ENCODE results near the gene PCK1.

Gene PCK1

DNA sequence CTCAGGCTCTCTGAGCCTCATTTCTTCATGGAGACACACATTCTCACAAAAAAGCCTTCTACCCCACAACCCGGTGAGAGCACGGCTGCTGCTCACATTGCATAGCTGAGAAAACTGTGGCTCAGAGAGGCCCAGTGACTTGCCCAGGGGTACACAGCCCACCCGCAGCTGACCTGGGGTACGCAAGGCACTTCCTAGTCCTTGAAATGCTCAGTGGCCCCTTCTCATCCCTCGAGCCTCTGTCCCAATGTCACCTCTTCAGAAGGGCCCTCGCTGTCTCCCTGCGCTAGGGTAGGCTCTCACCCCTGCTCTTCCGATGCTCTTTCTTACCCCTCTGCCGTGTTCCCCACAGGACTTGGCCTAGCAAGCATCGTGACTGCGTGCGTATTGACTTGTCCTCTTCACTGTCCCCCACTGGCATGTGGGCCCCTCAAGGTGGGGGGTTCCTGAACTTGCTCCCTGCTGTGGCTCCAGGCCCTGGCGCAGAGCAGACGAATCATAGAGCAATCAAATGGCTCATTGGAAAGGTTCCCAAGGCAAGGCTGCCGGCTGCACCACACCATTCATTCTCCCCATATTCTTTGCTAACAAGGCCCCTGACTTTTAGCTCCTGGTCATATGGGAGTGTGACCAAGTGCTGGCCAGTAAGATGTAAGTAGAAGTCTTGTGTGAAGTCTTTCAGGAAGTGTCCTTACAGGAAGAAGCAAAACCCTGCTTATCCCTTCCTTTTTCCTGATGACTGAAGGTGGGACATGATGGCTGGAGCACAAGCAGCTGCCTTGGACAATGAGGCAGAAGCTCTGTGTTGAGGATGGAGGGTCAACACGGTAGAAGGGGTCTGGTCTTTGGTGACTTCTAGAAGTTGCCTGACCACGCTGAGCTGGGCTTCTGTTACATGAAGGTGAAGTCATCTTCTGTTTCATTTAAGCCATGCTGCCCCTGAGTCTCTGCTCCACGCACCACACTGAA is 22.7 kb downstream of the PCK1 start:
- intact Hi-C loops (cut with DNase I): no loop called here

DNA sequence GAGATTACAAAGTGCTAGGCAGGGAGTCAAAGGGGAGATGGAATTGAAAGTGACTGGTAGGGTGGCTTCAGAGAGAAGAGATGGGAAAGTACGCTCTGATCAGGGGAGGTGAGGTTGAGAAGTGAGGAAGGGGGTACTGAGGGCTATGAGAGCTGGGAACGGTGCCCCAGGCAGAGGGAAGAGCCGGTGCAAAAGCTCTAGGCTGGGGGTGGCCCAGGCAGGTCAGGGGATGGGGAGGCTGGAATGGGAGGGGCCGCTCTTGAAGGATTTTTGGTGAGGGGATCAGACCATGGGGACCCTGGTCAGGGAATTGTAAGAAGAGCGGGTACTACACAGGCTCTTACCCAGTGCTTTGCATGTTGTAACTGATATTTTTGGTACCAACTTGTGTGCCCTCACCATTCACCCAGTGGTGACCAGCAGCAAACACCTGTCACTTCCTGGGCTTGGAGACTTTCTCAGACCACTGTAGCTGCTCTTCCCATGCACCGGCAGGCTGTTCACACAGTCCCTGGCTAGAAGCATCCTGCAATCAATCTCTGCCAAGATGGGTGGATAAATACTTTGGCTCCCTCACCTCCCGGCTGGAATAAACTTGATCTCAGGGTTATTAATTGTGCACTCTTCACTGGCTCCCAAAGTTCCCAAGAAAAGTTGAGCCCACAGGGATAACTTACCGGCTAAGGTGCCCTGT is 24.0 kb downstream of the PCK1 start:
- intact Hi-C loops (cut with DNase I): no loop called here
- DNase-seq: no peak

More for the DNA sequence above, 22.7 kb downstream of the PCK1 start:
- no peak for DNase-seq

DNA sequence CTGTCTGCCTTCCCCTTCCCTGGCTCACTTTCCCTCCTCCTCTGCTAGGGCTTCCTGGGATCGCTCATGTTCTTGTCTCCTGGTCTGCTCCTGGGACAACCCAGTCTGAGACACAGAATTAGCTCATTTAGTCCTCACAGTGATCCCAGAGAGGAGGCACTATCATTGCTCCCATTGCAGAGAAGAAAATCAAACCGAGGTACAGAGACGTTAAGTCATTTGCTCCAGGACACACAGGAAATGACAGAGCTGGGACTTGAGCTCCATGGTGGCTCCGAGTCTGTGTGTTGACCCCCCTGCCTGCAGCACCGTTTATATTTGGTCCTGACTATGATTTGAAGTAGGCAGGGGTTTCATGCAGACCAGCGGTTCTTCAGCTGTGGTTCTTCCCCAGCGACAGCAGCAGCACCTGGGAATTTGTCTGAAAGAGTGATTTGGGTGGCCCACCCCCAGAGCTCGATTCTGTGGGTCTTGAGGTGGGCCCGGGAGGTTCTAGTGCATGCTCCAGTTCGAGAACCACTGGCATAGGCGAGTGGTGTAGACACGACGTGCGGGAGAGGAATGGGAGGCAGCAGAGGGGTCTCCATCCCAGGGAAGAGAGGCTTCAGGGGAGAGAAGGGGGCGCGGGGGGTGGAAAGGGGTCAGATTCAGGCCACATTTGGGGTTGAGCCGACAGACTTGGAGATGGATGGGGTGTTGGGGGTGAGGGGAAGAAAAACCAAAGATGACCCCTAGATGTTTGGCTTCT is 24.7 kb downstream of the PCK1 start:
- intact Hi-C loops (cut with DNase I): loop anchor here (2.0 kb wide), 1 partner anchor 69 kb away; no protein-coding TSS in a partner anchor
- no peak for DNase-seq

DNA sequence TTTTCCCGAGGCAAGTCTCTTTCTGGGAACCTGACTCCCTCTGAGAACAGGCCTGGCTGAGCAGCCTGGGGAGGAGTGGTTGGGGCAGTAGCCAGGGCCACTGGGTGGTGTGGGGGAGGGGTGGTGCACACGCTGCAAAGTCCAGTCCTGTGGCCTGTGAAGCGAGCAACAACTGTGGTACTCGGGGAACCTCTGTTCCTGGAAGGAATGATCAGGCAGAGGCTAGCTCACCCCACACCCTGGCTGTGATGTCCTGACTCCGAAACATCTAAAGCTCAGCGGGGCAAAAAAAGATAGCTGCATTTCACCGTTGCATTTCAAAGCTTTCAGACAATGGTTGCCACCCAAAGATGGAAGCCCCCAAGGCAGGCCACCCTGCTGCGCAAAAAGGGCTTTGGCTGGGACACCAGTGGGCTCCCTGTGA is 25.5 kb downstream of the PCK1 start:
- intact Hi-C loops (cut with DNase I): loop anchor here (2.0 kb wide), 1 partner anchor 70 kb away; no protein-coding TSS in a partner anchor
- DNase-seq: peak in 18 of 42 donors; percentile 16 to 55 (median 28)

DNA sequence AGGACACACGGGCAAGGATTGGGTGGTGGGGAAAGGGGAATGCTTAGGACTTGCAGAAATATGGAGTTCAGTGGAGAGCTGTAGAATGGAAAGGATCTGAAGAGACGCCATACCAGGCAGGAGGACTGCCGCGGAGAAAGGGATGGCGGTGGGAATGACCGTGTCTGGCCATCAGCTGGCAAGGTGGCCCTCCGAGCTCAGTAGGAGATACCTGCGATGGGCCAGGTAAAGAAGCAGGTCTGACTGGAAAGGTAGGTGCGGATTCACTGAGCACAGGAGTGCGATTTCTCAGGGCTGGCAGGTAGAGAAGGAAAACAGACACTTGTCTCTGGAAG is 26.0 kb downstream of the PCK1 start:
- intact Hi-C loops (cut with DNase I): loop anchor here (2.0 kb wide), 1 partner anchor 70 kb away; no protein-coding TSS in a partner anchor
- no peak for DNase-seq

DNA sequence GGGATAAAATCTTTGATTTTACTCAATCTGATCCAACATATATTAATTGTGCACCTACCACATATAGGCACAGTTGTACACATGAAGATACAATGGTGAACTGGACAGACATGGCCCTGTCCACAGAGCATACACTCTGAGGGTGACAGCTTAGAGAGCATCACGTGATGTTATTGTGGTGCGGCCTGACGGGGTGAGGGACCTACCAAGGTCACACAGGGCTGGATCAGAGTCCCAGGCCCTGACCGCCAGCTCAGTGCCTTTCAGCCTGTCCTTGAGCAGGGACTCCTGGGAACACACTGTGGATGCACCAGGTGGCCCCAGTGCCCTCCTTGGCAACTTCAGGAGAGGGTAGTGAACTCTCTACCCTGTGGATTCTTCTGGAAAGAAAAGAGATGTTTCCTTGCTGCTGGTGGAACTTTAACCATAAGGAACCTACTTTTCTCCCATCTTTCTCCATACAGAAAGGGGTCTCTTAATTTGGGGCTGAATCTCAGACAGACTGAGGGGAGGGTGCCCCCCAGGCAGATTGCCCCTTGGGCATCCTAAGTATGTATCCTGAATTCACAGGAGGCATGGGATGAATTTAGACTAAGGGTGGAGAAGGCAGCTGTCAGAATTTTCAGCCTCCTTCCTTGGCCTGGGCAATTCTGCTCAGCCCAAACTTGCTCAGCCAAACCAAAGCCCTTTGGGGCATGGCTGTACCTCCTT is 26.5 kb downstream of the PCK1 start:
- intact Hi-C loops (cut with DNase I): loop anchor here (2.0 kb wide), 1 partner anchor 71 kb away; no protein-coding TSS in a partner anchor
- no peak for DNase-seq

DNA sequence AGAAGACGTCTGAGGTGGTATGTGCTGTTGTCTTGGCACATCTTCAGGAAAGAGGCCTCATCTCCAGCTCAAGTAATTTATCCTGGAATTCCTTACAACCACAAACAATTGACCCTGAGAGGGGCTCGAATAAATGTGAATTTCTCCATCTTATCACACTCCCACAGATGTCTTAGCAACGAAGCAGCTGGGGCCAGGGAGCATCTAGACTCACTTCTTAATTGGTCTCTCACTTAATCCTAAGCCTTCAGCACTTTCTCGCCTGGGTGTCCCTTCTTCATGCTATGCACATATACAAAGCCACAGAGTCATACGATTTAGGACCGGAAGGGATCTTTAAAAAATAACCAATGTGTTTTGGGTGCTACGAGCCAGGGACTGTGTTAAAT is 27.1 kb downstream of the PCK1 start:
- intact Hi-C loops (cut with DNase I): loop anchor here (2.0 kb wide), 1 partner anchor 71 kb away; no protein-coding TSS in a partner anchor
- DNase-seq: no peak

DNA sequence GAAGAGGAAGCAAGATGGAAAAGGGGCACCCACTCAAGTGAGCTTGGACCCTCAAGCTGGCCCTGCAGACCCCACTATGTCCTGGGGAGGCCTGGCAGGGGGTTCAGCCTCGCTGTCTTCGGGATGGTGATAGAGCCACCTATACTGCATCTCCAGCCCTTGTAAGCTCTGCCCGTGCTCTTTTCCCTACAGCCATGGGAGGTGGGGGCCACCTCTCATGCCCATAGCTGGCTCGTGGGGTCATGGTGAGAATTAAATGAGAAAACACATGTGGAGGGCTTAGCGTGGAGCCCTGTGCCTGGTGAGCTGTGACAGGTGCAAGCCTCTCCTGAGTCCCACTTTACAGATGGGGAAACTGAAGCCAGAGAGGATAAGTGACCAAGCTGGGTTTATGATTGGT is 27.7 kb downstream of the PCK1 start:
- intact Hi-C loops (cut with DNase I): no loop called here
- DNase-seq: no peak

DNA sequence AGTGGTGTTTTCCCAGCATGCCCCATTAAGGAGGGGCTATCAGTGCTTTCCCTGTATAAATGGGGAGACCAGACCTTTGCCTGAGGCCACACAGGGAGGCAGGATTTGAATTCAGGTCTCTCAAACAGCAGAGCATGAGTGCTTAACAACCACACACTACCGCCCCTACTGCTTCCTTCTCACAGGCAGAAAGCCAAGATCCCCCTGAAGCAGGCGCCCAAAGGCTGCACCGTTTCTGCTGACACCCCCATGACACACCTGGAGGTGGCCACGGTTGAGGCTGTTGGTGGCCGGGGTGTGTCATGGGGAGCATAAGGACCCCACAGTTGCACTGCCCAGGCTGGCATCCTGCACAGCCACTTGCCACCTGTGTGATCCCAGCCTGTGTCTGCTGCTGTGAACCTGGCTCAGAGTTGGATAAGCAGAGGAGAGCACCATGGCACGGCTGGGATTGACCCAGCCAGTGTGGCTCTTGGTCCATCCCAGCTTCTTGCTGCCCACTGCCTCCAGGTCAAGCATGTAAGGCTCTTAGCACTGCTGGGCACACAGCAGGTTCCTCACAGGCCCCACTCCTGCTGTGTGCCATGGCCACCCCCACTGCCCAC is 28.3 kb downstream of the PCK1 start:
- no peak for DNase-seq
- intact Hi-C loops (cut with DNase I): no loop called here

DNA sequence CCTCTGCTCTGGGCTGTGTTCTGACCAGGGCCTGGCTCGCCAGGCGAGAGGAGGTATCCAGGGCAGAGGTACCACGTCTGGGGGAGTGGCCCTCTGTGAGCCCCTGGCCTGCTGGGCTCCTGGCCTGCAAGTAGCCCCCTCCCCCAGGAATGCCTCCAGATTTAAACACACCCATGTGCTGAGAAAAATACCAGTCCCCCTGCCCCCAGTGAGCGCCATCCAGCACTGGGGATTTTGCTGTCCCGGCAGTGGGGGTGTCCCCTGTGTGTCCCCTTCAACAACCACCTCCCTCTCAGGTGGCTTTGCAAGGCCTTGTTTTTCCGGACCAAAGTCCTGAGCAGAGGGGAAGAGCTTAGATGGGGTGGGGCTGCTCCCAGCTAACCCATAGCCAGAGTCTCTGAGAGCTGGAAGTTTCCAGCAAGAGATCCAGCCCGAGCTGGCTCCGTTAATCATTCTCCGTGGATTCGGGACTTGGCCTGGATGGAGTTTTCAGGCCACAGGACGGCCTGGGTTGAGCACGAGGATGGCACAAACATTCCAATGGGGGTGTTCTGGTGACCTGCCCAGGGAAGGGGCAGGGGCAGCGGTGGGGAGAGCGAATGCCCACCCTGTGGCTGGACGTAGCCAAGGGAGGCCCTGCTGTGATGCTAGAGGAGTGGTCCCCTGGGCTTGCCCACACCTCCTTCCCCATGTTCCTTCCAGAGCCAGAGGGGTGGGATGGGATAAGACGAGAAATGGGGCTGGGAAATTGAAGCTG is 29.0 kb downstream of the PCK1 start:
- DNase-seq: no peak
- intact Hi-C loops (cut with DNase I): loop anchor here (10.0 kb wide), 1 partner anchor 215 kb away; no protein-coding TSS in a partner anchor

DNA sequence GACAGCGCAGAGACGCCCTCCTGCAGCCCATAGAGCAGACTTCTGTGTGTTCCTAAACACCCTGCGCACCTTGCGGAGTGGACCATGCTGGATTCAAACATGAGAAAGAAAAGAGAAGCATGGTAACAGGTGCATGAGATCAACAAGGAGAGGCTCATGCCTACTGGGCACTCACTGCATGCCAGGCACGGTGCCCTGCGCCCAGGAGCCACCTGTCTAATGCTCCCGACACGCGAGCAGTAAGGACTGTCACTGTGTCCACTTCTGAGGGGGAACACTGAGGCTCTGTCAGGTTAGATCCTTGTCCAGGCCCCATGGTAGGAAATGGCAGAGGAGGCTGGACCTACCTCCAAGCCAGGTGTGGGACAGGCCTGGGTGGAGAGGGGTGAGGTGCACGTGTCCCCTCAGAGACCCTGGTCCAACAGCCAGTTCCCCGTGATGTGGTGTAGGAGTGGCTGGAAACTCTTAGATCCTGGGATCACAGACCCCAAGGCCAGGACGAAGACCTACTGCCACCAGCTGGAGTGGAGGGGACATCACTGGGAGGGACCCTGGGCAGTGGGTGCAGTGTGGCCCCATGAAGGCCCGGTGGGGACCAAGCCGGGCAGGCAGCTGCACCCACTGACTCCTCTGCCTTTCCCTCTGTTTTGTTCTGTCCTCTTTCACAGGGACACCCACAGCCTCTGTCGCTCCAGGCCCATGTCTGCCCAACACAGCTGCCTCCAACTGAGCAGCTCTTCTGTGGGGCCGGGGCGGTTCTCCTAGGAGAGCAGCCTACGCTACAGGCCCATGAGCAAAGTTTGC is 29.8 kb downstream of the PCK1 start:
- no peak for DNase-seq
- intact Hi-C loops (cut with DNase I): loop anchor here (10.0 kb wide), 1 partner anchor 216 kb away; no protein-coding TSS in a partner anchor

DNA sequence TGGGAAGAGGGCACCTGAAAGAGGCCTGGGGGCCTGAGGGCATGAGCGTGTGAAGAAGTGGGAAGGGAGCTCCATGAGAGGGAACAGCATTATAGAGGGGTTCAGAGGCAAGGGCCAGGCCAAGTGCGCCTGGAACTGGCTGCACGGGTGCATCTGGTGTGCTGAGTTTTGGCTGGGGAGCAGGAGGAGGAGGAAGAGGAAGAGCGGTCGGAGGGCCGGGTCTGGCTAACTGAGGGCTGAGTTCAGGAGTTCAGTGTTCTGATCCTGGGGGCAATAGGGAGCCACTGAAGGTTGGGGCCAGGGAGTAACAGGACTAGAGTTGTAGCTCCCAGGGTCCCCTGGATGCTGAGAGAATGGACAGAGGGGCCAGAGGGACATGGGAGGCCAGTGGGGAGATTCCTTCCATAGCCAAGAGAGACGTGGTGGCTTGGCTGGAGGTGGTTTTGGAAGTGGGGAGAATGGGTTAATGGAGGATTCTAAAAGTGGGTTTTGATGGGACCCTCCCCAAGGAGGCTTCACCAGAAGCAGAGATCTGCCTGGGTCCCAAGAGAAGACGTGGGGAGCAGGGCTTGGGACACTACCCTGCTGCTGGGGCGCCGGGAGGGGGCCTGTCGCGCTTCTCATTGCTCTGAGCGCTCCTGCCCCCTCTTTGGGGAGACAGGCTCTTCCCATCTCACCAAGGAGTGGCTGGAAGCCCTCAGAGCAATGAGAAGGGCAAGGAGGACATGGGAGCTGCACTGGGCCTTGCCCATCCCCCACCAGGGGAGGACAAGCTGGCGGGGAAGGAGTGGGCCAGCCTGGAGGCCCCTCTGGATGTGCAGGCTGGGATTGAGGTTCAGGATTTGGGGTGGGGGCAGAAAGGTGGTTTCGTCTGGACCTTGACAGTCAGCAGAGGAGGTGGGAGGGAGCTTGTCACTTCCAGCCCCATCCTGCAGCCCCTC is 30.6 kb downstream of the PCK1 start:
- intact Hi-C loops (cut with DNase I): loop anchor here (10.0 kb wide), 1 partner anchor 217 kb away; no protein-coding TSS in a partner anchor
- no peak for DNase-seq

DNA sequence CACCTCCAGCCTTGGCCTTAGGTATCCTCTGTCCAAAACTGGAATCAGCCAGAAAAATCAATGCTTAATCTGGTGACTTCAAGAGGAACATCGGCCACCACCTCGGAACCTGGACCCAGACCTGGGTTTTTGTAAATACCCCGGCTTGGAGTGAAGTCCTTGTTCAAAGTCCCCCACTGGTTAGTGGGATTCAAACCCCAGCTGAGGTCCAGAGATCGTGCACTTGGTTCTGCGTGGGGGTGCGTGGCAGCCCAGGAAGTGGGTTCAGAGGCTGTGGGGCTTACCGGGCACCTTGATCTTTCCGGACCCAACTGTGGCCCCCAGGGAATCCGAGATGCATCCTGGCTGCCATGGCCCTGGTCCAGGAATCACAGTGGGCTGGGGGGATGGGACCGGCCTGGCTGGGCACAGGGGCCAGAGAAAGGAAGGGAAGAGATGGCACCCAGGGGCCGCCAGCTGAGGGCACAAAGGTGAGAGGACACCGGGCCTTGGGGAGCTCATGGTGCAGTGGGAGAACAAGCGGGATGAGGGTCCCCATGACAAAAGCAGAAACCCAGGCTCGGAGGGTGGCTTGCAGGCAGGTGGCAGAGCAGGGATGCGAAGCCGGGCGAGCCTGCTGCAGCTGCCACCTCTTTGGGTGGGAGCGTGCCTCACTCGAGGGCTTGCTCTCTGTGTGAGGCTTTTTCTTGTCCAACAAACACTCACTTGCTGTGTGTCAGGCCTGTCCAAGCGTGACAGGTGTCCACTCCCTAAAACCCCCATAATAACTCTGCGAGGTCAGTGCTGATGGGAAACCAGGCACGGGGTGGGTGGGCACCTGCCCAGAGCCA is 31.6 kb downstream of the PCK1 start:
- no peak for DNase-seq
- intact Hi-C loops (cut with DNase I): loop anchor here (10.0 kb wide), 1 partner anchor 218 kb away; no protein-coding TSS in a partner anchor

DNA sequence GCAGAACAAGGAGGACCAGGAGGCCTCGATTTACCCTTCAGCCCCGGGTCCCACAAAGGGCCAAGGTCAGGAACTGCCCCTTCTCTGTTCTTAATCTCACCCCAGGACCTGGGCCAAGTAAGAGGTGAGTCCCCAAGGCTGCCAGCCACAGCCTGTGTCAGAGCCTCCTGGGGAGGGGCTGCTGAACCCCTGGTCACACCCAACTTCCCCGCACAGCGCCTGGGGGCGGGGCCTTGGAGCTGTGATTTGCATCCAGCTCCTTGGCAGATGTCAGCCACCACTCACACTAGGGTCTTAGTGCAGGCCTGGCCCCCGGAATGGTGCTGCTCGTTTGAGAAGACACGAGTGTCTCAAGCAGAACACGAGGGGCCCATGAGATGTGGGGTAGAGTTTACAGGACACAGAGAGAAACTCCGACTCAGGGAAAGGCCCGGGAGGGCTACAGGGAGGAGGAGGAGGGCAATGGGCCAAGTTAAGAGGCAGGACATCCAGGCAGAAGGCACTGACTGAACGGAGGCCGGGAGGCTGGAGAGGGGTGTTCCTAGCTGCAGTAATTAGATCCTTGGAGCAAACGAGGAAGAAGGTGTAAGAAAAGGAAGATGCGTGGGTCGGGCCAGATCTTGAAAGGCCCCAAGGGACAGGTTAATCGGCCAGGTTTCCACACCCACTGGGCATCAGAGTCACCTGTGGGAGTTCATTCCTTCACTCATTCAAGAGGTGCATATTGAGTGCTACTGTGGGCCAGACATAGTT is 32.4 kb downstream of the PCK1 start:
- intact Hi-C loops (cut with DNase I): loop anchor here (10.0 kb wide), 1 partner anchor 219 kb away; no protein-coding TSS in a partner anchor
- no peak for DNase-seq
